Stimulated activated CD4-positive, alpha-beta T cell treated with anti-CD3 and anti-CD28 coated beads, Interleukin-1b, Interleukin-23, amount 100 ng/mL, for 1 hour (primary cell): ENCODE measurements around the gene DAB2IP.
"Not testable (repeated sequence)": the region's sequence is repeated elsewhere in the genome, so short reads cannot be mapped to it uniquely, and the experiment has no call there.

ENCODE experiments used
- DNase-seq, 2 donors: peaks; one replicate each; pipeline ENCODE4 v3.0.0-alpha.2; 2020; ENCODE audit warnings: low read depth in 2 of 2

The DAB2IP gene

DNA sequence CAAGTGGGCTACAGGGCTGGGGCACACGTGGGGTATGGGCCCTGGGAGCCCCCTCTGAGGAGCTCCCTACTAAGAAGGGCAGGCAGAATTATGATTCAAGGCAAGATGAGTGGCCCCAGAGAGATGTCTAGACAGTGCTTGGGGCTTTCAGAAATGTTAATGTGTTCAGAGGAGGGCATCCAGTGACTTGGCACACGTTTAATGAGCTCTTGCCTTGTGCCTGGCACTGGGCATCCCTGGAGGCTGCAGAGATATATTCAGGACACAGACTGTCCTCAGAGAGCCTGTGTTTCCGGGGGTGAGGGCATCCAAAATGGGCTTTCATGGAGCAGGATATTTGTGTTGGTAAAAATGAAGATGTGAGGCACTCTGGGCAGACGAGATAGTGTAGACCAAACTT lies 25.4 kb upstream of the DAB2IP start:
- DNase-seq, result no peak

DNA sequence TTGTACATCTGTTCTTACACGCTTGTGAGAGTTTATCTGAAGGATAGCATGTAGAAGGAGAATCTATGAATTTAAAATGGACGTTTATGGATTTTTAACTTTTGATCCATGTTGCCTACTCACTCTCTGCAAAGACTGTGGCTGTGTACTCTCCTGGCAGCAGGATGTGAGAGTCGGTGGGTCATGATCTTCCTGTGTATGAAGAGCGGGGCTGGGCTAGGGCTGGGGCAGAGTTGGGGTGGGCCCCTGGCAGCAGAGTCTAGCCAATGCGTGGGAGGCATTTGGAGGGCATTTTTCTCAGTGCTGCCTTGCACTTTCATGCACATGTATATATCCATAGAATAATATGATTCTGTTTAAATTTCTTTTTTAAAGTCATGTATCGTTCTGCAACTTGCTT lies 24.0 kb upstream of the DAB2IP start:
- no peak for DNase-seq

DNA sequence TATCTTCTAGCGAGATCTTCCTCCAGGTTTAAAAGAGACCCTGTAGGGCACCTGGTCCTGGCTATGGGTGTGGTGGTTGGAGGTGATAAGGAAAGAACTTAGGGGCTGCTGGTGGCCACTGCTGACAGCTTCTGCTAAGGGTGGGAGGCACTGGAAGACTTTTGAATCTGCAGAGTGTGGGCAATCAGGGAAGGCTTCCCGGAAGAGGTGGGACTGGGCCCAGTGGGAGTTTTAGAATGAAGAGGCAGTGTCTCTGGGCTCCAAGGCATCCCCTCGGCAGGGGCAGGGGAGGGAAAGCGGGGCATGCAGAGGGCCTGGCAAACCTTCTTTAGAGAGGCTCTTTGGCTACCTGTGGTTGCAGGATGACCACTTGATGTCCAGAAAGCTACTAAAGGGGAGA lies 23.0 kb upstream of the DAB2IP start:
- DNase-seq, result no peak

DNA sequence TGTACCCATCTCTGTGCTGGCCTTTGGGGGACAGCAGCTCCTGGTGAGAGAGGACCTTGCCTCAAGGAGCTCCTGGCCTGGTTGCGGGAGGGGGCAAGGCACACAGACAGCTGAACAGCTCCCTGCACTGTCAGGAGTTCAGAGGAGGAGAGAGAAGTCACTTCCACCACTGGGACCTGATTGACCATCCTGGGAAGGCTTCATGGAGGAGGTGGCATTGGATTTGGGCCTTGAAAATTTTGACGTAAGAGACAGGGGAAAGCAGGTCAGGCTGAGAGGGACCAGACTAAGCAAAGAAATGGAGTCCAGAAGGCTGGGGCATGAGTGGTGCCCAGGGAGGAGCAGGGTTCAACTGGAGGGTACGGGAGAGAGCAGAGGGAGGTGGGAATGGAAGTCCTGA lies 20.3 kb upstream of the DAB2IP start:
- no peak for DNase-seq

DNA sequence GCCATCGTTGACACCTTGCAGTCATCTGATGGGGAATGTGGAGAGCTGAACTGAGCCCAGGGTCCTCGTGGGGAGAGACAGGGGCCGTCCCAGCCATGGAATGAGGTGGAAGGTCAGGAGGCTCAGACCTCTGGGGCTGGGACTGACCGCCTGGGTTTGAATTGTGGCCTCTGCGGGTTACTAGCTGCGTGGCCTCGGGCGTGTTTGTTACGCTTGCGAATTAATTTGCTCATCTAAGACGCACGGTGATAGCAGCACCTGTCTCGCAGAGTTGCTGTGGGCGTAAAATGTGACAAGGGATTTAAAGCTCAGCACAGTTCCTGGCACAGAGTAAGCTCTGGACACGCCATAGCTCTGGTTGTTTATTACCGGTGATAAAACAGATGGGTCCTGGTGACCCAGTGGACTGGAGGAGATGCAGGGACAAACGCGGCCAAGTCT lies 19.4 kb upstream of the DAB2IP start:
- no peak for DNase-seq

DNA sequence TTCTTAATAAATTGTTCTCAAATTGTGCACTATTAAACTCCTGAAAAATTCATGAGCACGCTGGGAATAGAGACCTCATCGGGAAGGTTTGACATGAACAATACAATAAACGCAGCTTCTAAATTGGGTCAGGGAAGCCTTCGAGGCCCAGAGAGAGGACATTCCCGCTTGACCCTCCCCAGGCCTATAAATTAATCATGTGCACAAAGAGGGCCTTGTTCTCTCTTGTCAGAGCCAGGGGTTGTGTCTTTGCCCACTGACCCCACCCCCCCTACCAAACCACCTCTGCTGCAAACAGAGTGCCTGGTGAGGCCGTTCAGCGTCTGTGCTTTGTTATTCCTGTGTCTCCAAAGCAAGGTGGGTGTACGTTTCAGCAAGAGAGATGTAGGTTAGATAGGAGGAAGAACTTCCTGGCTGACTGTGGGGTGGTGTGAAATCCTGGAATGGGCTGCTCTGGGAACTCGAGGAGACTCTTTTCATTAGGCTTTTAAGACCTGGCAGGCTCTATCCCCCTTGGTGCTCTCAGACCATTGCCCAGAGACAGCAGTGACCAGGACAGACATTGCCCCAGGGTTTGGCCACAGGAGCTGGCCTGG lies 18.2 kb upstream of the DAB2IP start:
- DNase-seq, result no peak

DNA sequence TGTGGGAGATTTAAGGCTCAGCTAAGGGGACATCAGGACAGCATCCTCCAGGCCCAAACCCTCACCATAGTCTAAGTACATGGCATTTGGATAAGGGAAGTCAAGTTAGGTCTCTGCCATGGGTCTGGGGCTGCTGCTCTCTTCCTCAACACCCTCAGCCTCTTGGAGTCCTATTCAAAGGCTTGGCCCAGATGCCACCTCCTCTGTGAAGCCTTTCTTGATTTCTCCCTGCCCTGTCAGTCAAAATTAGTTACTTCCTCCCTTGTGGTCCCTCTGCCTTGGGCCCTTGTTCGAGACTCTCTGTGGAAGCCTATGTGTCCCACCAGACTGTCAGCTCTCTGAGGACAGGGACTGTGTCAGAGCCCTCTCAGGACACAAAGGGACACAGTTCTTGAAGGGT lies 17.7 kb upstream of the DAB2IP start:
- no peak for DNase-seq

DNA sequence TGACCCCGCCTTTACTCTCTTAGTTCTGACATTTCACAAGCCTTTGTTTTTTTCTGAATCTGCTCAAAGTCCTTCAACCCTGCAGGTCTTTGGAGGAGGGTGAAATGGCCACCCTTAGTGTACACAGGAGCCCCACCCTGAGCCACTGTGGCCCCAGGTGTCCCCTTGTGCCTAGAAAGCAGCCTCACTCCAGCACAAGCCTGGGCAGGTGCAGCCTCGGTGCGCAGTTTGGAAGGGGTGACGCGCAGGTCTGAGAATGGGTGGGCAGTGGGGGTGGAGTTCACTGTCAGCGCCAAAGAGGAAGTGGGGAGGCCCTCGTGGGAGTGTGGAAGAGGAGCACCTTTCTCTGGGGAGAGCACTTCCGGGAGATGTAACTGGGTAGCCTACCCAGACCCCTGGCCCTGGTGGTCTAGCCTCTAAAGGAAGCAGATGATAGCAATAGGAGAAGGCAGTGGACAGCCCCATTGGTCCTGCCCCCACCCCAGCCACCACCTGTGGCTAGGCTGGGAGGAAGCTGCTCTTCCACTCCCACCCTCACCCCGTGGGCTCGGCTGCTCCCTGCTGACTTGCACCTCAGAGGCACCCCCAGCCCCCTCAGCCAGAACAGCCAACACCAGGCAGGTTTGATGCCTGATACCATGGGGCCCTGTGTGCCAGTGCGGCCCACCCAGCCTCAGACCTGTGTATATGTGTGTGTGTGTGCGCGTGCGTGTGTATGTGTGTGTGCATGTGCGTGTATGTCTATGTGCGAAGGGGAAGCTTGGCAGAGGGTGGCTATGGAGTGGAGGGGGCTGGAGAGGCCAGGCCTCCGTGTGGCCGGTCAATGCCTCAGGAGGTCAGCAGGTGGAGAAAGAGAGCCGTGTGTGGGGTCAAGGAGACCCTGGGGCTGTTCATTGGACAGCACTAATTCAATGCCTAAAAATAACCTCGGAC lies 16.8 kb upstream of the DAB2IP start:
- DNase-seq, result no peak

DNA sequence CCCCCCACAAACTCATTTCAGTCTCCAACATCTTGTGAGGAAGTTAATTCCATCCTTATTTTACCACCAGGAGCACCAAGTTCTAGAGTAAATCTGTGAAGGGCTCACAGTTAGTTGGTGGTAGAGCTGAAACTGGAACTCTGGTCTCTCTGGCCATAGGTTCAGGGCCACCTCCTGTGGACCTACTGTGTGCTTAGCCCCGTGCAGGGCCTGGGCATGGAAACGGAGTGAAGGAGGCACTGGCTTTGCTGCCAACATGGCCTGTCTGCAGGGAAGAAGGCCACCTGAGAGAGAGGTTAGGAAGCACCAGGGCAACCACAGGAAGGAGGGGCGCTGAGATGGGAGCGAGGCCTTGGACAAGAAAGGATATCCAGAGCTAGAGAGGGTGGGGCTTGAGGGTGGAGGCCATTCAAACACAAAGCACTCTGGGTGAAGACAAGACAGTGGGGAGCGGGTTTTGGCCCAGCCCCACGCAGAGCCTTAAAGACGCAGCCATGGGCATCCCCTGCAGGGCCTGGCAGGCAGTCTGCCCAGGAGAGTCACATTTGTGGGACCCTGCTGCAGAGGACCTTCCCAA lies 16.0 kb upstream of the DAB2IP start:
- no peak for DNase-seq

DNA sequence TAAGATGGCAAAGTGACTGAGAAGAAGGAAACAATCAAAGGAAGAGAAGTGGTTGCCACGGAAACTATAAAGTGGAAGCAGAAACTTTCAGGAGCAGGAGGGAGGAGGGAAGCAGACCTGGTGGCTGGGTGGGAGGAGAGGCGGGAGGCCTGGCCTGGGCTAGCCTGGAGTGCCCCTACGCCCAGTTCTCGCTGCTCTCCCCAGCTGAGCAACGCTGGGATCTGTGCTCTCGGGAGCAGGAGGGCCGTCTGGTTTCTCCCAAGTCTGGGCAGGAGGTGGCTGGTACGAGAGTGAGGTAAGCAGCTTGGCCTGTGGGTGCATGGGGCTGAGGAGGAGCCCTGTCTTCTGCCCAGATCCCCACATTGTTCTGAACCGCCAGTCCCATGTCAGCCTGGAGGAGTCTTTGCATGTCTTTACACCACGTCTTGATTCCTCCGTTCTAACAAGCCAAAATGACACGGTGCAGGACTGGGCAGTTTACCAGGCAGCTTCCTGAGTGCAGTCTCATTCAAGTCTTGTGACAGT lies 15.0 kb upstream of the DAB2IP start:
- no peak for DNase-seq

DNA sequence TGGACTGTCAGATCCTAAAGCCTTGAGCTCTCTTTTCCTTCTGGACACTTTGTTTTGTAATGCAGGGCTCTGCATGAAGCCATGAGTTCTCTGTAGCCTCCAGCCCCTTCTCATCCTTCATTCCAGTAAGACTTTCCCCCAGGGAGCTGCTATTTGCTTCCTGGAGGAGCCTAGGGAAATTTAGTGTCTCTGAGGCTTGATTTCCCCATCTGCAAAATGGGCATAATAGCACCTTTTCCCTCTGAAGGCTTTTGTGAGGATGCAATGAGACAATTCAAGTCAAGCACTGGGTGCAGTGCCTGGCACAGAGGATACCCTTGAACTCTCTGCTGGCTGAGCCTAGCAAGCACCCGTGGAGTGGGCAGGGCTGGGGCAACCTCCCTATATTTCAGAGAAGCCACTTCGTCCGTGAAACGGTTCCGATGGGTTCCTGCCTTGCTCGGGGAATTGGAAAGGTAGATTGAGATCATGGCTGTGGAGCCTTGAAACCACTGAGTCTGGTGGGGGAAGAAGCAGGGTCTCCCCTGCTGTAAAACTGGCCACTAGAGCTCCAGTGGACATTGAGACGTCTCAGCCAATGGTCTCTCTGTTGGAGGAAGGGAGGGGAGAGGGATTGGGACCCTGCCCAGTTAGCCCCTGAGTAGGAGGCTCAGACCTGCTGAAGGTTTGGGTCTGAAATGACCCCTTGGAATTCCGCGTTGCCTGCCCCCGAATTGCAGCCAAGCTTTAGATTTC lies 14.3 kb upstream of the DAB2IP start:
- DNase-seq, result no peak

DNA sequence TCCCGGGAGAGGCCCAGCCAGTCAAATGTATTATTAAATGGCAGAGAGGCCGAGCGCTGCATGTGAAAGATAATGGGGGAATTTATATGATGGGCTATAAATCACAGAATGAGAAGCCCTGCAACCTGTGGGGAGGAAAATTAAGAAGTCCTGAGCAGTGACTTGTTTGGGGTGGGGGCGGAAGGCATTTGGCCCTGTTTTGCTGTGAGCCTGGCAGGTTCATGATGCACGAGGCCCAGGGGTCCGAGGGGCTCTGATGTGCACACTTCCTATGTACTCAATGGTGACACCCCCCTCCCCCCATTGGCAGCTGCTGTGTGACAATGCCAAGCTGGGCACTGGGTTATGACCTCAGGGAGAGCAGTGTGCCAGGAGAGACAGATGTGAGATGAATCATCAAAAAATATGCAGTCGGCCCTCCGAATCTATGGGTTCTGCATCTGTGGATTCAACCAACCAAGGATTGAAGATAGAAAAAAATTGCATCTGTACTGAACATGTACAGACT lies 13.7 kb upstream of the DAB2IP start:
- DNase-seq, result no peak

DNA sequence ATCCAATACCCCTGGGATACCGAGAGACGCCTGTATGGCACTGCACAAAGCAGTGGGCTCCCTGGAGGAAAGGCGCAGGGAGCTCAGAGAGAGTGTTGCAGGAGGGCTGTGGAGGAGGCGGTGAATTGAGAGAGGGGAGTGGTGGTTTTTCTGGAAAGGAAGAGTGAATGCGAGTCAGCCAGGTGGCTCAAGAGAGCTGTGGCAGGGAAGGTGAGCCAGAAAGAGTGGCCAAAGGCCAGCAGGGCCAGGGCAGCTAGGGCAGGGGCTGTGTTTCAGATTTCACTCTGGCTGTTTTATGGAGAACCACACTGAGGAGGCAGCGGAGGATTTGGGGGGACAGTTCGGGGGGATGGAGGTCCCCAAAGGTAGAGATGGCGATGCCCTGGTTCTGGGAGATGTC lies 13.0 kb upstream of the DAB2IP start:
- no peak for DNase-seq

DNA sequence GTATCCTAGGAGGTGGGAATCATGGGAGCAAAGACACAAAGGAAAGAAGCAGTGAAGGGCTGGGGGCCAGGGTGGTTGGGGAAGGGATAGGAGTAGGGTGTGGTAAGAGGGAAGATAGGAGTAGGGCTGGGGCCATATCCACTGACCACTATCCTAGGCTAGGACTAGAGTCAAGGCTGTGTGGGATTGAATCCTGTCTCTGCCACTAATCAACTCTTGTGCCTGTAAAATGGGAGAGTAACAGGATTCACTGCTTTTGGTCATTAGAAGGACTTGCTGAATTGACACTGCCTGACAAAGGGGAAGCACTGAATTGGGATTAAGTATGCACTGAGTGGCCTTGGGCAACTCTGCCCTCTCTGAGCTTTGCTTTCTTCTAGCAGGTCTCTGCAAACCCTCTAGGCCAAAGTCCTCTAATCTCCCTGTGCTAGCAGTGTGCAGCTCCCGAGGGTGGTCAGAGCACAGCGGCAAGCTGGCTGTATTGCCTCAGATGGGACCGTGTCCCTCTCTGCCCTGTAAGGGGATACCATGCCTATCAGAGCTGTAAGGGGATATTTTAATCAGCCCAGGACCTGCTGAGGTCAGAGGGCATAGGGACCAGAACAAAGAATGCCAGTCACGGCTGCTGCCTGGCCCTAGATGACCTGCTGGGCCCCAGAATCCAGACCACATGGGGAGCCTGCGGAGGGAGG lies 12.4 kb upstream of the DAB2IP start:
- DNase-seq, result no peak

DNA sequence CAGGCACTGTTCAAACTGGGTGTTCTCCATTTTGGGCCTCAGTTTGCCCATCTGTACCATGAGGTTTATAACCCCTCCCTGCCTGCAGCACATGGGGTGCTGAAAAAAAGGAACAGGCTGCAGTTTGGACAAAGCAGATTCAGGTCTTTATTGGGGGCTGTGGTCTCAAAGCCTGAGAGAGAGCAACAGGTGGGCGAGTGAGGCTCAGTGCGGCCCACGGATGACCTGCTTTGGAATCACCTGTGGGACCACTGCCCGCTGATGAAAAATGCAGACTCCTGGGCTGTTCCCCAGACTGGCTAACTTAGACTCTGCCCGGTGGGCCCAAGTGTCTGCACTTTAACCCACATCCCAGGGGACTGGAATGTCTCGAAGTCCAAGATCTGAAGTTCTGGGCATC lies 11.8 kb upstream of the DAB2IP start:
- no peak for DNase-seq

DNA sequence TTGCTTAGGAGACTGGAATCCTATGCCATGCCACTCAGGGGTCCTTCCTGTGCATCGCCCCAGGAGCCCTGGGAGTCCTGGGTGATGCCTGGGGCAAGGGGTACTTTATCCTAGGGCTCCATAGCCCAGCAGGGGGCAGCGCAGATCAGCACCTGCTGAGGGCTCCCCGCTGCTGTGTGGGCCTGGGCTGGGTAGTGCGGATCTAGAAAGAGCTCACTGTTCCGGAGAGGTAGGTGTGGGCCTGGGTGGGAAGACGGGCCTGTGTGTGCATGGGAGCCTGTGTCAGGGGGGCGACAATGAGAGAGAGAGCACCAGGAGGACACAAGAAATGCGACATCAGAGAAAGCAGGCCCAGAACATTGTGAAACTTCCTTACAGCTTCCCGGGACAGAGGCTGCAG lies 11.4 kb upstream of the DAB2IP start:
- DNase-seq, result peak in 1 of 2 donors; percentile 9

DNA sequence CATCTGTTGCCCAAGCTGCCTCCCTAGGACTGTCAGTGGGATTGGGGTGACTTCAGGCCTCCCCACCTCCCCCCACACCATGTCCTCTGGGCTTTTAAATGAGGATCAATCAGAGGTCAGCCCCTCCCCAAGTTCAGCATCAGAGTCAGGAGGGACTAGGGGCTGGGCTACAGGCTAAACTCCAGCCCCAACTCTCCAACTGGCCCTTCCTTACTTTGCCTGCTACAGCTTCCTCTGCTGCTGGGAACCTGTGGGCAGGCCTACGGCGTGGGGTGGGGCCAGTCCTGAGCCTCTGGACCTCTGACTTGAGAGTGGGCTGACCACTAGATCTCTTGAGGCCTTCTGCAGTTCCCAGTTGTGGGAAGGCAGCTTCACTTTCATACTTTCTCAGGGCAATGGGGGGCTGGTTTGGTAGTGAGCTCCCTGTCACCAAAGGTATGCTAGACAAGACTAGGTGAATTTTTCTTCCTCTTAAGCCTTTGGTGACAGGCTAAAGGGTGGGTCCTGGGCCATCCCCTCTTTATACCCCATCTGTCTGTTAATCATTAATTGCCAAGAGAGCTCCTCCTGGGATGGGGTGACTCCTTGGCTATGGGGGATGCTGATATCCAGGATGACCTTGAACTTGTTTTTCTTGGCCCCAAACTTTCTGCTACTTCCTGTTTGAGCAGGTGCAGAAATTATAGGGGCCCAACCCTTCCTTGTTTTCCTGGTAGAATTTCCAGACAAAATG lies 10.8 kb upstream of the DAB2IP start:
- DNase-seq, result no peak

DNA sequence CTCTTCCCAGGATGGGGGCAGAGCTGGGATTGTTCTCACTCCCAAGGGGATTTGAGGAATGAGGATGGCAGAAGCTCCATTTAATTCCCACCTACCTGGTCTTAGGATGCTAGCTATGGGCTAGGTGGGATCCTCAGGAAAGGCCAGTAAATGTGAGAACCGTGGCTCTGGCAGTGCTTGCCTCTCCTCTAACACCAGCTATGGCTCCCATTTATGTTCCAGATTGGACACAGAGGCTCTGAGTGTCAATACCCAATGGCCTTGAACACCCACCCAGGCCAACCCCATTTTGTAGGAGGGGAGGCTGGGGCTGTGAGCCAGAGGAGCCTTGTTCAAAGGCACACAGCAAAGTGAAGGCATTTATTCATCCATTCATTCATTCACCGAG lies 10.2 kb upstream of the DAB2IP start:
- DNase-seq, result no peak

DNA sequence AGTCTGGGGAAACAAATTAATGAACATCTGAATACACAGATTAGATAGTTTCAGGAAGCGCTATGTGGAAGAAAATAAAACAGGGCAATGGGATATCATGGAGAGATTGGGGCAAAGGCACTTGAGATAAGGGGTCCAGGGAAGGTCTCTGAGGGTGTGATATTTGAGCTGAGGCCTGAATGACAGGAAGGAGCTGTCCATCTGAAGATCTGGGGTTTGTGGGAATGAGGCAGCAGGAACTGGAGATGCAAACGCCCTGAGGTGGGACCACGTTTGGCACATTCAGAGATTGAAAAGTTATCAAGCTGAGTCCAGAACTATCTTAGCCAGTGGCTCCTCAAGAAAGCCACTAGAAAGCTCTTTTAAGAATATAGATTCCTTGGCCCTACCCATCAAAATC lies 8.7 kb upstream of the DAB2IP start:
- no peak for DNase-seq

DNA sequence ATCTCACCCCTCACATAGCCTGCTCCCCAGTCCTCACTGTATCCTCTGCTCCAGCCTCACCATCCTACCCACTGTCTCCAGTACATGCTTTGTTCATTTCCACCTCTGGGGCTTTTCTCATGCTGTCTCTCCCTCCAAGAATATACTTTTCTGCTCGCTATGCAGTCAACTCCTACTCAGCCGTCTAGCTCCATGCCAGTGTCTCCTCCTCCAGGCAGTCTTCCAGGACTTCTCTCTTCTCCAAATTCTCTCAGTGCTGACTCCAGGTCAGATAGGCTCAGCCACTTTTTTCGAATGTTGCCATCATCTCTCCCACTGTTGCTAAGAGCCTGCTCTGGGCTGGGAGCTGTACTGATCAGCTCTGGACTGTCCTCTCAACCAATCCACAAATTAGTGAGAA lies 8.0 kb upstream of the DAB2IP start:
- DNase-seq, result no peak

DNA sequence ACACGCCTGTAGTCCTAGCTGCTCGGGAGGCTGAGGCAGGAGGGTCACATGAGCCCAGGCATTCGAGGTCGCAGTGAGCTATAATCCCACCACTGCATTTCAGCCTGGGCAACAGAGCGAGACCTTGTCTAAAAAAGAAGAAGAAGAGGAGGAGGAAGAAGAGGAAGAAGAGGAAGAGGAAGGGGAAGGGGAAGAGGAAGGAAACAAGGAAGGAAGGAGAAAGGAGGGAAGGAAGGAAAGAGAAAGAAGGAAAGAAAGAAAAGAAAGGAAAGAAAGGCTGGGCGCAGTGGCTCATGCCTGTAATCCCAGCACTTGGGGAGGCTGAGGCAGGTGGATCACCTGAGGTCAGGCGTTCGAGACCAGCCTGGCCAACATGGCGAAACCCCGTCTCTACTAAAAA lies 7.4 kb upstream of the DAB2IP start:
- DNase-seq, result not testable (repeated sequence)
